NCI-H1694 (cell line): Measurements from ENCODE around the gene RNF17.
"Not testable (repeated sequence)": the region's sequence is repeated elsewhere in the genome, so short reads cannot be mapped to it uniquely, and the experiment has no call there.

Experiments used
- DNase-seq: peaks from one replicate; lab custom pipeline; 2025; lab: John Stamatoyannopoulos, UW

Gene RNF17

GRCh38 chr13:24745861-24746617 is 17.9 kb upstream of the RNF17 start:
- no peak for DNase-seq

GRCh38 chr13:24746618-24747247 is 17.2 kb upstream of the RNF17 start:
- no peak for DNase-seq

GRCh38 chr13:24747248-24748060 is 16.5 kb upstream of the RNF17 start:
- DNase-seq: no peak

- no peak for DNase-seq
Measured at GRCh38 chr13:24748061-24748400, 15.9 kb upstream of the RNF17 start.

DNA sequence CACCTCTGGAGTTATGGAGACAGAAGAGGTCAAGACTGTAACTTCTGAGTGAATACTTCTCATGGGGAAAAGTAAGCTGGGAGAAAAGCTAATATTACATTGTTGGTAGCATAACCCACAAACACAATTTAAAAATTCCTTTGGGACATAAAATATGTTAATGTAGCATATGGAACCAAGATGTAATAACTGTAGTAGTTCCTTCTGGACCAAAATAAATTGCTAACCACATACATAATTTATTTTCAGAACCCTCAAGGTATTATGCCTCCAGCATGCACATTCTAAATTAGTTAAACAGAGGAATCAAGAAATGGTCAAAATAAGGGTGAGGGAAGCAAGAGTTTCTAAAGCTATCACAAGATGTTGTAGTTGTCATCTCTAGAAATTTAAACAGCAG is 4.8 kb upstream of the RNF17 start:
- DNase-seq: no peak

GRCh38 chr13:24764276-24764630 is 284 bp downstream of the RNF17 start:
- DNase-seq: no peak

- DNase-seq: no peak
Measured at GRCh38 chr13:24777171-24777570, 13.2 kb downstream of the RNF17 start.

DNA sequence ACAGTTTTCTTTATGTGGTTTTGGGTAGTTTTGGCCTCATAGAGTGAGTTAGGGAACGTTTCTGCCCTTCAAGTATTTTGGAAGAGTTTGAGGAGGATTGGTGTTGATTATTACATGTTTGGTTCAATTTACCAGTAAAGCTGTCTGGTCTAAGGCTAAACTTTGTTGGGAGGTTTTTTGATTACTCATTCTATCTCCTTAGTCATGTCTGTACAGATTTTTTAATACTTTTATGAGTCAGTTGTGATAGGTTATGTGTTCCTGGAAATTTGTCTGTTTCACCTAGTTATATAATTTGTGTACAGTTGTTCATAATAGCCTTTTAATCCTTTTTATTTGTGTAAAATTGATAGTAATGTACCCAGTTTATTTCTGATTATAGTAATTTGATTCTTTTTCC is 20.4 kb downstream of the RNF17 start:
- no peak for DNase-seq

DNA sequence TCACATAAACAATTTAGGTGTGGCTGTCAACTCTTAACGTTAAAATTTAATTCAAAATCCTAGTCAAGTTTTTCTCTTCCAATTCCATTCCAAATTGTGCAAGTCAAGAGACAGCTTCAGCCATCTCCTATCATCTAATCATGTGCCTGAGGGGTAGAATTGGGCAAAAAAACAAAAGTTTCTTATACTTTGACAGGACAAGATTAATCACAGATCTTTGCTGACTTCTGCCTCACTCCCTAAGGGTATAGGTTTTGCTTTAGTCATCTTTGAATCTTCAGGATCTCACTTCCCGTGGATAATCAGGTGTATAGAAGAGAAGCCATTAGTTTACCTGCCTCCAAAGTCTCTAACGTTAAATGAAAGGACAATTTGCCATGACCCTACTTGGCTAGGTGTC is 24.6 kb downstream of the RNF17 start:
- no peak for DNase-seq

DNA sequence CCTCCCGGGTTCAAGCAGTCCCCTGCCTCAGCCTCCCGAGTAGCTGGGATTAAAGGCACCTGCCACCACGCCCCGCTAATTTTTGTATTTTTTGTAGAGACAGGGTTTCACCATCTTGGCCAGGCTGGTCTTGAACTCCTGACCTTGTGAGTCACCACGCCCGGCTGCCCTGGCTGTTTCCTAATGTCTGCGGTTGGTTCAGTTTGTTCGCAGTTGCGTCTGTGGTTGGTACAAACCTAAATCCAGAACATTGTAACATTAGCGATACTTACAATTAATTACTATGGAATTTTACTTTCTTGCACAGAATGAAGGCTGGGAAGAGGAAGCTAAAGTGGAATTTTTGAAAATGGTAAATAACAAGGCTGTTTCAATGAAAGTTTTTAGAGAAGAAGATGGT is 38.1 kb downstream of the RNF17 start:
- DNase-seq: no peak

- DNase-seq: no peak
Measured at GRCh38 chr13:24821207-24821606, 57.2 kb downstream of the RNF17 start.

- no peak for DNase-seq
Measured at GRCh38 chr13:24822640-24823039, 58.7 kb downstream of the RNF17 start.

GRCh38 chr13:24823122-24823710 is 59.2 kb downstream of the RNF17 start:
- DNase-seq: not testable (repeated sequence)

DNA sequence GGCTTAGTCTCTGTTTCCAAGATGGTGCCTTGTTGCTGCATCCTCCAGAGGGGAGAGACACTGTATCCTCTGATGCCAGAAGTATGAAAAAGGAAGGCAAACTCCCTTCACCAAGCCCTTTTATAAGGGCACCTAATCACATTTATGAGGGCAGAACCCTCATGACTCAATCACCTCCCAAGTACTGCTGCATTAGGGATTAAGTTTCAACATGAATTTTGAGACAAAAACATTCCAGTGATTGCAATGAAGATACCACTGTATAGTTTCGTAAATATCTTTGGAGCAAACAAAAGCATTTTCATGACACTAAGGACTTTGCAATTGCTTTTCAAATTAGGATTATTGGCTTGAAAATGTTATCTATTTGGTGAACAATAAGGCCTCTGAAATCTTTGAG is 63.8 kb downstream of the RNF17 start:
- no peak for DNase-seq

- DNase-seq: no peak
Measured at GRCh38 chr13:24834902-24835510, 71.0 kb downstream of the RNF17 start.

DNA sequence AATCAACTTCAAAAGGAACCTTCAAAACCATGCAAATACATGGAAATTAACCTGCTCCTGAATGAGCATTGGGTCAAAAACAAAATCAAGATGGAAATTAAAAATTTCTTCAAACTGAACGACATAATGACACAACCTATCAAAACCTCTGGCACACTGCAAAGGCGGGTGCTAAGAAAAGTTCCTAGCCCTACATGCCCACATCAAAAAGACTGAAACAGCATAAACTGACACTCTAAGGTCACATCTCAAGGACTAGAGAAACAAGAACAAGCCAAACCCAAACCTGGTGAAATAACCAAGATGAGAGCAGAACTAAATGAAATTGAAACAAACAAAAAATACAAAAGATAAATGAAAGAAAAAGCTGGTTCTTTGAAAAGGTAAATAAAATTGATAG is 73.6 kb downstream of the RNF17 start:
- DNase-seq: not testable (repeated sequence)

- DNase-seq: no peak
Measured at GRCh38 chr13:24842549-24843274, 78.7 kb downstream of the RNF17 start.

DNA sequence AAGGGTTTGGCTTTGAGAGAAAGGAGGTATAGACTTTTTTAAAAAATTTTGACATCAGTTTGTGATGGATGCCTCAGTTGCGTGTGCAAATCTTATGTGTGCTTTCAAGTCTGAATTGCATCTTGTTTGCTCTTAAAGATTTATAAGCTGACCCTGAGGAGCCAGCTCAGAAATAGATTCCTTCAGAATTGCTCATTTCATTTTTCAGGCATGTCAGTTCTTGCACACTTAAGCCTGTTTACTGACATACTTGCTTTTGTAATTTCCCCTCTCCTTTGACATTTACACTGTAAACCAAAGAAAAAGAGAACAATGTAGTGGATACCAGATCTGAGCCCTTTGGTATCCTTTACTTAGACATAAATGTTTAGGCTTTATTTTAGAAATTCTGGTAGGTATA is 87.6 kb downstream of the RNF17 start:
- no peak for DNase-seq

GRCh38 chr13:24854311-24854710 is 90.3 kb downstream of the RNF17 start:
- DNase-seq: no peak

DNA sequence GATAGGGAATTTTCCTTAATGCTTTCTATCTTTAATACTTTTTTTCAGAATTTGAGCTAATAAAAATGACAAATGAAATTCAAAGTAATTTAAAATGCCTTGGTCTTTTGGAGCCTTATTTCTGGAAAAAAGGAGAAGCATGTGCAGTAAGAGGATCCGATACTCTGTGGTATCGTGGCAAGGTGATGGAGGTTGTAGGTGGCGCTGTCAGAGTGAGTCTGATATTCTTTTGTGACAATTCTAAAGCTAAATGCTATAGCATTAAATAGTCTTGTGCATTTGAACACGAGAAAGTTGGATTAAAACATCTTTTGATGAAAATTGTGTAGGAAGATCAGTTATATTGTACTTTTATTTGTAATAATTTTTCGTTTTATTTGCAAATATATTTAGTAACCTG is 95.0 kb downstream of the RNF17 start:
- no peak for DNase-seq

DNA sequence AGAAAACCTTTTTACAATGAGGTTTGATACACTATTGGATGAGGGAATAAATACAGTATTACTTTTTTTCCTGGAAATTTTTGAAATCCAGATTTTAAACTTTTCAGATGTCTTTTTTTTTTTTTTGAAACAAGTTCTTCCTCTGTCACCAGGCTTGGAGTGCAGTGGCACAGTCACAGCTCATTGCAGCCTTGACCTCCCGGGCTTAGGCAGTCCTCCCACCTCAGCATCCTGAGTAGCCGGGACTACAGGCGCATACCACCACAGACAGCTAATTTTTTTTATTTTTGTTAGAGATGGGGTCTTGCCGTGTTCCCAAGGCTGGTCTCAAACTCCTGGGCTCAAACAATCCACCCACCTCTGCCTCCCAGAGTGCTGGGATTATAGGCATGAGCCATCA is 96.8 kb downstream of the RNF17 start:
- DNase-seq: no peak
